ENCODE data around the gene MT1HL1.

MT1HL1 gene

DNA sequence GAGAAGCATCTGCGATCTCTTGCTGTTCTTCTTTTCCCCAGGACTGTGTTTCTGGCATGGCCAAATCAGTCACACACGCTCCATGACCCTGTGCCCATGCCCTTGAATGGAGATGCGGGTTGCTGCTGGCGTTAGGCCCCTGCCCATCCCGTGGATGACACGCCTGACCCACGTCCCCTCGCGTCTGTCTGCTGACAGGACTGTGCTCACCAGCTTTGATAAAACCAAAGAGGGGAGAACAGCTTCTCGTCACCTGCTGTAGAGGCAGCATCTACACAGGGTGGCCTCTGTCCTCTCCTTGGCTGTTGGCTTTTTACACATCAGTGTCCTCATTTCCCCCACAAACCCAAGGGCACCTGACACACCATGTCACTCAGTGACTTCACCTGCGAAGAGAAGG is 6.9 kb downstream of the MT1HL1 start:
- Histone ChIP-seq H3K4me1 (ENCODE audit: control insufficient read depth, low read depth, low read length) (no peaks in the 10 kb centered on the region), H3K4me2 (ENCODE audit: low read length) (no peak overlapping the region), H3K4me3 (ENCODE audit: low read length) (no peak overlapping the region), H3K23ac (ENCODE audit: low read length) (no peak overlapping the region), H4K5ac (ENCODE audit: low read length) (no peak overlapping the region), H3K79me2 (ENCODE audit: control insufficient read depth, insufficient read depth, low read length) (no peaks in the 10 kb centered on the region), H4K8ac (ENCODE audit: low read depth, low read length) (no peak overlapping the region), H3K56ac (ENCODE audit: low read length) (peak overlapping the region; percentile 6), H2BK5ac (ENCODE audit: low read length) (no peak overlapping the region), H3K27ac (ENCODE audit: low read depth, low read length) (no peak overlapping the region), H2AK5ac (ENCODE audit: low read length) (no peak overlapping the region), H2BK120ac (ENCODE audit: low read depth, low read length) (no peak overlapping the region), H3K9ac (ENCODE audit: low read length) (no peak overlapping the region), H3K79me1 (ENCODE audit: low read length) (no peaks in the 10 kb centered on the region), H2BK15ac (replicated peaks; ENCODE audit: low read depth) (no peak overlapping the region), H3K27me3 (ENCODE audit: insufficient read depth, low read length, poor library complexity) (no peaks in the 10 kb centered on the region), H3K36me3 (ENCODE audit: control insufficient read depth, insufficient read depth, low read length) (no peaks in the 10 kb centered on the region), H3K4ac (ENCODE audit: low read depth, low read length) (no peak overlapping the region), H3K18ac (ENCODE audit: low read length) (no peak overlapping the region)
- whole genome bisulfite sequencing (ENCODE audit: extremely low coverage, insufficient coverage, low lambda C conversion rate): no CpG with 5 or more reads among the region's 11 CpGs
- DNase-seq: no peak

DNA sequence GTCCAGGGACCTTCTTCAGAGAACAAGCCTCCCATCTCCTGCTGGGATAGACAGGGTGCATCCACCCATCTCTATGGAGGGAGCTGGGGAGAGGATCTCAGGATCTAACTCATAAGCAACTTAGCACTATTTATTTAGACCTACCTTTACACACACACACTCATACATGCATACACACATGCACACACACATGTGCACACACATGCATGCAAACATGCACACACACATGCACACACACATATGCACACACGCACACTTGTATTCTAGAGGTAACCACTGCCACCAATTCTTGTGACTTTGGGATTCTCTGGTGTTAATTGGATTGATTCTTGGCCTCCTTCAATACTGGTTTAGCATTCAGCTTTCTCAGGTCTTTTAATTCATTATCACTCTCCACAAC is 9.8 kb downstream of the MT1HL1 start:
- Histone ChIP-seq H3K36me3 (ENCODE audit: control insufficient read depth, insufficient read depth, low read length) (no peaks in the 10 kb centered on the region), H2BK15ac (replicated peaks; ENCODE audit: low read depth) (no peak overlapping the region), H3K27me3 (ENCODE audit: insufficient read depth, low read length, poor library complexity) (no peaks in the 10 kb centered on the region), H3K18ac (ENCODE audit: low read length) (no peak overlapping the region), H2AK5ac (ENCODE audit: low read length) (no peak overlapping the region), H3K4me2 (ENCODE audit: low read length) (no peak overlapping the region), H3K4me1 (ENCODE audit: control insufficient read depth, low read depth, low read length) (no peaks in the 10 kb centered on the region), H3K4ac (ENCODE audit: low read depth, low read length) (no peak overlapping the region), H3K27ac (ENCODE audit: low read depth, low read length) (no peak overlapping the region), H3K4me3 (ENCODE audit: low read length) (no peak overlapping the region), H2BK120ac (ENCODE audit: low read depth, low read length) (no peak overlapping the region), H3K79me2 (ENCODE audit: control insufficient read depth, insufficient read depth, low read length) (no peaks in the 10 kb centered on the region), H3K23ac (ENCODE audit: low read length) (no peak overlapping the region), H3K56ac (ENCODE audit: low read length) (no peak overlapping the region), H3K79me1 (ENCODE audit: low read length) (no peaks in the 10 kb centered on the region), H2BK5ac (ENCODE audit: low read length) (no peak overlapping the region), H4K8ac (ENCODE audit: low read depth, low read length) (no peak overlapping the region), H4K5ac (ENCODE audit: low read length) (no peak overlapping the region), H3K9ac (ENCODE audit: low read length) (no peak overlapping the region)
- WGBS (ENCODE audit: extremely low coverage, insufficient coverage, low lambda C conversion rate): no CpG with 5 or more reads among the region's 1 CpG
- DNase-seq: no peak

DNA sequence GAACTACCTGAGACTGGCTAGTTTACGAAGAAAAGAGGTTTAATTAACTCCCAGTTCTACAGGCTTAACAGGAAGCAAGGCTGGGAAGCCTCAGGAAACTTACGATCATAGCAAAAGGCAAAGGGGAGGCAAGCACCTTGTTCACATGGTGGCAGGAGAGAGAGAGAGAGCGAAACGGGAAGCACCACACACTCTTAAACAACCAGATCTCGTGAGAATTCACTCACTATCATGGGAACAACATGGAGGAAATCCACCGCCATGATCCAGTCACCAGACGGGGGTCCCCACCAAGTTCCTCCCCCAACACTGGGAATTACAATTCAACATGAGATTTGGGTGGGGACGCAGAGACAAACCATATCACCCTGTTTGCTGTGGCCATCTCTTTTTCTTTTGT is 11.8 kb downstream of the MT1HL1 start:
- no peaks in the 10 kb centered on the region for H3K79me1 ChIP-seq (ENCODE audit: low read length)
- H3K27me3 ChIP-seq (ENCODE audit: insufficient read depth, low read length, poor library complexity): no peaks in the 10 kb centered on the region

DNA sequence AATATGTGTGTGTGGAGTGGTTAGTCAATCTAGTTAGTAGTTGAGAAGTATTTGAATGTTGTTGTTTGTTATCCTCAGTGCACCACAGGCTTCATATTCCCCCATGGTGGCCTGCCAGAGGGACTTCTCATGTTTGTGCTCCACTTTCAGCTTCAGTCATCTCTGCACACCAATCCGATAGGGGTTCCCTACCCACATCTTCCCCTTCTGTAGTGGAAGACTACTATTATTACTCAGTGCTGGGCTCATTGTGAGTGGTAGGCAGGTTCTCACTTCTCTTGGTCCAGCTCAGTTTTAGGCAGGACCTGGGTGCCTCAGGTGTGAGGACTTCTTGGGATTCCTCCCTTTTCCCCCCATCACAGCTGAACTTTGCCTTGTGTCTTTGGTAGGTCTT is 14.2 kb downstream of the MT1HL1 start:
- no CpG with 5 or more reads among the region's 1 CpG for WGBS (ENCODE audit: extremely low coverage, insufficient coverage, low lambda C conversion rate)
- no peaks in the 10 kb centered on the region for H3K36me3 ChIP-seq (ENCODE audit: control insufficient read depth, insufficient read depth, low read length)
- H3K18ac ChIP-seq (ENCODE audit: low read length): no peak overlapping the region
- no peak overlapping the region for H2BK5ac ChIP-seq (ENCODE audit: low read length)
- no peak overlapping the region for H4K8ac ChIP-seq (ENCODE audit: low read depth, low read length)
- no peaks in the 10 kb centered on the region for H3K4me1 ChIP-seq (ENCODE audit: control insufficient read depth, low read depth, low read length)
- H3K9ac ChIP-seq (ENCODE audit: low read length): no peak overlapping the region
- H3K23ac ChIP-seq (ENCODE audit: low read length): no peak overlapping the region
- no peaks in the 10 kb centered on the region for H3K79me1 ChIP-seq (ENCODE audit: low read length)
- no peak for DNase-seq
- H3K4ac ChIP-seq (ENCODE audit: low read depth, low read length): no peak overlapping the region
- H2BK15ac ChIP-seq (replicated peaks; ENCODE audit: low read depth): no peak overlapping the region
- no peaks in the 10 kb centered on the region for H3K79me2 ChIP-seq (ENCODE audit: control insufficient read depth, insufficient read depth, low read length)
- H3K27me3 ChIP-seq (ENCODE audit: insufficient read depth, low read length, poor library complexity): no peaks in the 10 kb centered on the region
- H3K4me3 ChIP-seq (ENCODE audit: low read length): no peak overlapping the region
- H2AK5ac ChIP-seq (ENCODE audit: low read length): no peak overlapping the region
- no peak overlapping the region for H3K56ac ChIP-seq (ENCODE audit: low read length)
- no peak overlapping the region for H3K4me2 ChIP-seq (ENCODE audit: low read length)
- no peak overlapping the region for H3K27ac ChIP-seq (ENCODE audit: low read depth, low read length)
- no peak overlapping the region for H2BK120ac ChIP-seq (ENCODE audit: low read depth, low read length)
- no peak overlapping the region for H4K5ac ChIP-seq (ENCODE audit: low read length)

More for the DNA sequence above, 11.8 kb downstream of the MT1HL1 start:
- H2BK15ac ChIP-seq (replicated peaks; ENCODE audit: low read depth): no peak overlapping the region
- H3K23ac ChIP-seq (ENCODE audit: low read length): no peak overlapping the region
- H2AK5ac ChIP-seq (ENCODE audit: low read length): no peak overlapping the region
- H3K56ac ChIP-seq (ENCODE audit: low read length): no peak overlapping the region
- H3K4me1 ChIP-seq (ENCODE audit: control insufficient read depth, low read depth, low read length): no peaks in the 10 kb centered on the region
- H4K8ac ChIP-seq (ENCODE audit: low read depth, low read length): no peak overlapping the region
- no CpG with 5 or more reads among the region's 8 CpGs for whole genome bisulfite sequencing (ENCODE audit: extremely low coverage, insufficient coverage, low lambda C conversion rate)
- H3K4me3 ChIP-seq (ENCODE audit: low read length): no peak overlapping the region
- H3K4ac ChIP-seq (ENCODE audit: low read depth, low read length): no peak overlapping the region
- no peak overlapping the region for H3K4me2 ChIP-seq (ENCODE audit: low read length)
- no peak overlapping the region for H3K9ac ChIP-seq (ENCODE audit: low read length)
- no peak overlapping the region for H3K27ac ChIP-seq (ENCODE audit: low read depth, low read length)
- no peak overlapping the region for H3K18ac ChIP-seq (ENCODE audit: low read length)
- no peaks in the 10 kb centered on the region for H3K36me3 ChIP-seq (ENCODE audit: control insufficient read depth, insufficient read depth, low read length)
- no peak overlapping the region for H2BK5ac ChIP-seq (ENCODE audit: low read length)
- no peak overlapping the region for H4K5ac ChIP-seq (ENCODE audit: low read length)
- no peak for DNase-seq
- H3K79me2 ChIP-seq (ENCODE audit: control insufficient read depth, insufficient read depth, low read length): no peaks in the 10 kb centered on the region
- H2BK120ac ChIP-seq (ENCODE audit: low read depth, low read length): no peak overlapping the region

DNA sequence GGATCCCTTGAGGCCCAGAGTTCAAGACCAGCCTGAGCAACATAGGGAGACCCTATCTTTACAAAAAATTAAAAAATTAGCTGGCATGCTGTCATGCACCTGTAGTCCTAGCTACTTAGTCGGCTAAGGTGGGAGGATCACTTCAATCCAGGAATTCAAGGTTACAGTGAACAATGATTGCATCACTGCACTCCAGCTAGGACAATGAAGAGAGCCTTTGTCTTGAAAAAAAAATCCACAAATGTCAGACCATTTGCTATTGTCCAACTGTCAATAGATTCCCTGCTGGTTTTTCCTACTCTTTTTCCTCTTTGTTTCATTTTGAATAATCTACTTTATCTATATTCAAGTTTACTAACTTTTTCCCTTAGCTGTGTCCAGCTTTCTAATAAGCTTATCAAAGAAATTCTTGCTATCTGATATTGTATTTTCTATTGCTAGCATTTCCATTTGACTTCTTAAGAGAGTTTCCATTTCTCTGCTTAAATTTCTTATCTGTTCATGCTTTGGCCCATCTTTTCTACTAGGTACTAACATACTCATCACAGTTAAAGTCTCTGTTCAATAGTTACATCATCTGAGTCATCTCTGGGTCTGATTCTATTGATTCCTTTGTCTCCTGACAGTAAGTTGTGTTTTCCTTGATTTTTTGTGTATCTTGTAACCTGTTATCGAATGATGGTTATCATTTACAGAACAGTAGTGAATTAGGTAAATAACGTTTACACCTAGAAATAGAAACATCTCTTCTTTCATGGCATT is 14.8 kb downstream of the MT1HL1 start:
- Histone ChIP-seq H2BK5ac (ENCODE audit: low read length) (no peak overlapping the region), H3K9ac (ENCODE audit: low read length) (no peak overlapping the region), H4K5ac (ENCODE audit: low read length) (no peak overlapping the region), H3K4me3 (ENCODE audit: low read length) (no peak overlapping the region), H3K79me2 (ENCODE audit: control insufficient read depth, insufficient read depth, low read length) (no peaks in the 10 kb centered on the region), H3K79me1 (ENCODE audit: low read length) (no peaks in the 10 kb centered on the region), H3K4me2 (ENCODE audit: low read length) (no peak overlapping the region), H3K56ac (ENCODE audit: low read length) (no peak overlapping the region), H3K4ac (ENCODE audit: low read depth, low read length) (no peak overlapping the region), H2AK5ac (ENCODE audit: low read length) (no peak overlapping the region), H3K23ac (ENCODE audit: low read length) (no peak overlapping the region), H4K8ac (ENCODE audit: low read depth, low read length) (no peak overlapping the region), H3K36me3 (ENCODE audit: control insufficient read depth, insufficient read depth, low read length) (no peaks in the 10 kb centered on the region), H3K4me1 (ENCODE audit: control insufficient read depth, low read depth, low read length) (no peaks in the 10 kb centered on the region), H3K18ac (ENCODE audit: low read length) (no peak overlapping the region), H3K27ac (ENCODE audit: low read depth, low read length) (no peak overlapping the region), H2BK120ac (ENCODE audit: low read depth, low read length) (no peak overlapping the region), H3K27me3 (ENCODE audit: insufficient read depth, low read length, poor library complexity) (no peaks in the 10 kb centered on the region), H2BK15ac (replicated peaks; ENCODE audit: low read depth) (no peak overlapping the region)
- no CpG with 5 or more reads among the region's 3 CpGs for WGBS (ENCODE audit: extremely low coverage, insufficient coverage, low lambda C conversion rate)
- no peak for DNase-seq

DNA sequence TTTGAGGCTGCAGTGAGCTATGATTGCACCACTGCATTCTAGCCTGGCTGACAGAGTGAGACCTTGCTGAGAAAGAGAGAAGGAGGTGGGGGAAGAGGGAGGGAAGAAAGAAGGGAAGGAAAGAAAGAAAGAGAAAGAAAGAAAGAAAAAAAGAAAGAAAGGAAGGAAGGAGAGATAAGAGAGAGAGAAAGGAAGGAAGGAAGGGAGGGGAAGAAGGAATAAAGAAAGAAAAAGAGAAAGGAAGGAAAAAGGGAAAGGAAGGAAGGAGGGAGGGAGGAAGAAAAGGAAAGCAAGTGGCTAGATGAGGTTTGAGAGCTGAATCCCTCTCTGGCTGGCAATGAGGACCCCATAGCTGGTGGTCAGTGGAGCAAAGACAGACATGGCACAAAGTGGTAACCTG is 20.4 kb downstream of the MT1HL1 start:
- Histone ChIP-seq H3K9ac (ENCODE audit: low read length) (no peak overlapping the region), H3K27ac (ENCODE audit: low read depth, low read length) (no peak overlapping the region), H3K4me1 (ENCODE audit: control insufficient read depth, low read depth, low read length) (no peaks in the 10 kb centered on the region), H2BK5ac (ENCODE audit: low read length) (no peak overlapping the region), H3K4me3 (ENCODE audit: low read length) (no peak overlapping the region), H3K4me2 (ENCODE audit: low read length) (no peak overlapping the region), H3K4ac (ENCODE audit: low read depth, low read length) (no peak overlapping the region), H3K18ac (ENCODE audit: low read length) (no peak overlapping the region), H4K5ac (ENCODE audit: low read length) (no peak overlapping the region), H3K56ac (ENCODE audit: low read length) (no peak overlapping the region), H2BK120ac (ENCODE audit: low read depth, low read length) (no peak overlapping the region), H3K79me2 (ENCODE audit: control insufficient read depth, insufficient read depth, low read length) (no peaks in the 10 kb centered on the region), H3K27me3 (ENCODE audit: insufficient read depth, low read length, poor library complexity) (no peaks in the 10 kb centered on the region), H2AK5ac (ENCODE audit: low read length) (no peak overlapping the region), H4K8ac (ENCODE audit: low read depth, low read length) (no peak overlapping the region), H3K23ac (ENCODE audit: low read length) (no peak overlapping the region), H3K79me1 (ENCODE audit: low read length) (no peaks in the 10 kb centered on the region), H2BK15ac (replicated peaks; ENCODE audit: low read depth) (no peak overlapping the region), H3K36me3 (ENCODE audit: control insufficient read depth, insufficient read depth, low read length) (no peaks in the 10 kb centered on the region)
- no peak for DNase-seq
